ENCODE measurements around the gene KRTAP19-2.
"Not testable (repeated sequence)": the region's sequence is repeated elsewhere in the genome, so short reads cannot be mapped to it uniquely, and the experiment has no call there.

Gene KRTAP19-2, protein sequence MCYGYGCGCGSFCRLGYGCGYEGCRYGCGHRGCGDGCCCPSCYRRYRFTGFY

DNA sequence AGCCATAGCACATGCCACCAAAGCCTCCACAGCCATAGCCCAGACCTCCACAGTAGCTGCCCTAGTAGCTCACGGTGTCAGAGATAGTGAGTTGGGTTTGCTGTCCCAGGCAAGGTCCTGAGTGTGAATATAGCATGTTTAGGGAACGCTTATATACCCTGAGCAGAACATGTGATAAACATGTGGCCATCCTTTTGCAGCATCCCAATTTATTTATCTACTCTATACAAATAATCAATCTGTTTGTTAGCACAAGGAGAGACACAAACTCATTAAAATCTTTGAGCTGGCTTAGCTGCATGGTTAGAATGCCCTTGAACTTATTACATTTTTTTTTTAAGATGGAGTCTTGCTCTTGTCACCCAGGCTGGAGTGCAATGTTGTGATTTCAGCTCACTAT is at the start of gene KRTAP19-2:
Gene KRTAP19-2, minus strand, starts transcription at position 101 of the 400 bp plus-strand sequence. Its CDS starts 88 bp downstream, at position 13.
- no peak for DNase-seq

DNA sequence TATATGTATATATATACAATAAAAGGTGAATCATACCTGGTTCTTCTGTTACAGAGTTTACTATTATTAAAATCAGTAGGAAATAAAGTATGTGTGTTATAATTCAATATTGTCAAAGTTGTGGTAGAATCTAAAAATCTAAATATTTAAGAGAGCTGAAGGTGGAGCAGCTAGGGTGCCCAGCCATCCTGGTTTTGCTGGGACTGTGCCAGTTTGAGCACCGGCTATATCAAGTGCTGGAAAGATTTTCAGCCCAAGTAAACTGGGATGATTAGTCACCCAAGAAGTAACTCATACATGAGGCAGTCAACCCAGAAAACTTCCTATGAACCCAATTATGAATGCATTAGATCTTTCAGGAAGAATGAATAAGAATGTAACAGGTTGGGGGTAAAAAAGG is 31.6 kb upstream of the KRTAP19-2 start:
- DNase-seq, result no peak

DNA sequence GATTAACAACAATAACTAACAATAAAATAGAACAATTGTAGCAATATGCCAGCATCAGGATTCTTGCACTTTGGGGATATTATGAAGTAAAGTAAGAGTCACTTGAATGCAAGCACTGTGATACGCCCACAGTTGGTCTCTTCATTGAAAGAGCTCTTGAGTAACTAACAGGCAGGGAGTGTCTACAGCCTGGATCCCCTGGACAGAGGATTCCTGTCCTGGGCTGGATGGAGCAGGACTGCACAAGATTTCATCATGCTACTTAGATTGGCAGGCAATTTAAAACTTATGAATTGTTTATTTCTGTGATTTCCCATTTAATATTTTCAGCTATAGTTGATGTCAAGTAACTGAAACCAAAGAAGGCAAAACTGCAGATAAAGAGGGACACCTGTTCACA is 28.4 kb upstream of the KRTAP19-2 start:
- no peak for DNase-seq

DNA sequence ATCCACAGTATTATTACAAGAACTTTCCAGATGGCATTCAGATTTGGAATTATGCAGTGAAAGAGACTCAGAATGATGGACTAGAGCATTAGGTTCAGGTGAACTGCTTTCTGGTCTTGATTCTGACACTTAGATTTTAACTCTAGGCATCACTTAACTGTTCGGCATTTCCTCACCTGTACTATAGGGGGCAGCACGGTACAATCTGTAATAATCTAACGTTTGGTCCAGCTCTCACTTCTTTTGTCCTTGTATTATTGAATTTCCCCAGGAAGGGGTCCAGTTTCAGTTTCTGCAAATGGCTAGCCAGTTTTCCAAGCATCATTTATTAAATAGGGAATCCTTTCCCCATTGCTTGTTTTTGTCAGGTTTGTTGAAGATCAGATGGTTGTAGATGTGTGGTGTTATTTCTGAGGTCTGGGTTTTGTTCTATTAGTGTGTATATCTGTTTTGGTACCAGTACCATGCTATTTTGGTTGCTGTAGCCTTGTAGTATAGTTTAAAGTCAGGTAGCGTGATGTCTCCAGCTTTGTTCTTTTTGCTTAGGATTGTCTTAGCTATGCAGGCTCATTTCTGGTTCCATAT is 18.5 kb upstream of the KRTAP19-2 start:
- DNase-seq, result not testable (repeated sequence)

DNA sequence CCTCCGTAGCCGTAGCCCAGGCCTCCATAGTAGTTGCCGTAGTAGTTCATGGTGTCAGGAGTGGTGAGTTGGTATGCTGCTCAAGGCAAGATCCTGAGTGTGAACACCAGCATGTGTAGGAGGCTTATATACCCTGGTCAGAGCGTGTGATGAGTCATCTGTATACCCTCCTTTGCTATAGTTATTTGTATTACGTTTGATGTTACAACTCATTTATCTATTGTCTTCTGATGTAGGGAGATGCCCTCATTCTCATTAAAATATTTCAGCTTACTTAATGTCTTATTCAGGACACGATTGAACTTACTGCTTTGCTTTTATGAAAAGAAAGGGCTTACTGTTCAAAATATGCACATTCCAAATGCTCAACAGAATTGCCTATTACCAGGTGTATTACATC is 14.8 kb upstream of the KRTAP19-2 start, which contains the start of gene KRTAP19-5:
Gene KRTAP19-5, minus strand, starts transcription at position 101 of the 400 bp plus-strand sequence. Its CDS starts 51 bp downstream, at position 50.
- DNase-seq, result no peak

DNA sequence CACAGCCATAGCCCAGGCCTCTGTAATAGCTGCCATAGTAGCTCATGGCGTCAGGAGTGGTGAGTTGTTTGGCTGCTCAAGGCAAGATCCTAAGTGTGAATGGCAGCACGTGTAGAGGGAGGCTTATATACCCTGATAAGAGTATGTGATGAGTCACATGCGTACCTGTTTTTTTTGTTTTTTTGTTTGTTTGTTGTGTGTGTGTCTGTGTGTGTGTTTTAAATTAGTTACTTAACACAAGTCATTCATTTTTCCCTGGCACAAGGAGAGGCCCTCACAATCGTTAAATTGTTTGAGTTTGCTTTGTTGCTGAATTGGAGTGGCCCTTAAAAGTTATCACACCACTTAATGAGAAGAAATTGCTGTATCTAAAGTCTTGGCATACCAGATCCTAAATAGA is 9.8 kb upstream of the KRTAP19-2 start, which contains the start of gene KRTAP19-4:
Gene KRTAP19-4, minus strand, starts transcription at position 101 of the 400 bp plus-strand sequence. Its CDS starts 55 bp downstream, at position 46.
- DNase-seq, result no peak

DNA sequence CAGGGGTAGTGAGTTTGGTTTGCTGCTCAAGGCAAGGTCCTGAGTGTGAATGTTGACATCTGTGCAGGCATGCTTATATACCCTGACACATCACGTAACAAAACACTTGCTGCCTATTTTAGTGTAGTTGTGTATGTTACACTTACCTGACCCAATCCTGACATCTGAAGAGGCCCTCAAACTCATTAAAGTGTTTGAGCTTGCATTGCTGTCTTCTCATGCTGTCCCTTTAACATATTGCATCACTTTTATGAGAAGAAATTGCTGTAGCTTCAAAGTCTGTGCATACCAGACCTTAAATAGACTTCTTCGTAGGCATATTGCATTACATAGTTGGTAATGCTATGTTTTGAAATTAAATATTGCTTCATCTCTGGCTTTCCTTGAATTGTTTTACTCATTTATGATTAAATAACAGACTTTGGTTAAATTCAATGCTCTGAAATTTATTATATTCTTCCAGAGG is 4.8 kb upstream of the KRTAP19-2 start, which contains the start of gene KRTAP19-3:
Gene KRTAP19-3, minus strand, starts transcription at position 51 of the 466 bp plus-strand sequence. CDS start 56 bp downstream, outside the sequence.
- no peak for DNase-seq

DNA sequence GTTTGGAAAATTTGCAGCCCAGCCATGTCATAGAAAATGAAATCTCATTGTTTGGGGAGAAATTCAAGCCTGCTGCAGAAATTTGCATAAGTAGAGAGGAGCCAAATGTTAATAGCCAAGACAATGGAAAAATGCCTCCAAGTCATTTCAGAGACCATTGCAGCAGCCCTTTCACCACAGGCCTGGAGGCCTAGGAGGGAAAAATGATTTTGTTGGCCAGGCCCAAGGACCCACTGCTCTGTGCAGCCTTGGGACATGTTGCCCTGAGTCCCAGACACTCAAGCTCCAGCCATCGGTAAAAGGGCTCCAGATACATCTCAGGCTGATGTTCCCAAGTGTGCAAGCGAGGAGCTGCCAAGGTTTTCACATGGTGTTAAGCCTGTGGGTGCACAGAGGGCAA is 1.1 kb downstream of the KRTAP19-2 start:
- no peak for DNase-seq

DNA sequence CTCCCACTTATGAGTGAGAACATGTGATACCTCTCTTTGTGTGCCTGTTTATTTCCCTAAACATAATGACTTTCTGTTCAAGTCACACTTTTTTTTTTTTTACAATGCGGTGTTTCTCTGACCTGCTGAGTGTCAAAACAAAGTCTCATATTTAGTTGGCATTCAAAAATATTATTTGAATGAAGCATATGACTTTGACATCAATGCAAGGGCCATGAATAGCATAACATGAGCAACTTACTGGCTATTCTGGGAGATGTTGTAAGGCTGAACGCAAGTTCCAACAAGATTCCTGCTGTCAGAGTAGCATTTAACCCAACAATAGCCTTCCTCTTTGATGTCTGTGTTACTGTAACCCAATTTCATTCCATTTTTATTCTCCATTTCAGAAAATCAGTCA is 5.1 kb downstream of the KRTAP19-2 start:
- DNase-seq, result no peak

DNA sequence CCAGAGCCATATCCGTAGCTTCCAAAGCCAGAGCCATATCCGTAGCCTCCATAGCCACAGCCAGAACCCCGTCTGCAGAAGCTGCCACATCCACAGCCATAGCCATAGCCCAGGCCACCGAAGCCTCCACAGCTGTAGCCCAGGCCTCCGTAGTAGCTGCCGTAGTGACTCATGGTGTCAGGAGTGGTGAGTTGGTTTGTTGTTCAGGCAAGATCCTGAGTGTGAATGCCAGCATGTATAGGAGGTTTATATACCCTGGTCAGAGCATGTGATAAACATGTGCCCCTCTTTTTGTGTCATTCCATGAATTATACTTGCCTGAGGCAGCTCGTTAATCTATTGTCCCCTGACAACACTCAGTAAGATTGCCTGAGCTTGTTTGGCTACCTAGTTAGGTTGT is 7.1 kb downstream of the KRTAP19-2 start, which contains the start of gene KRTAP19-1:
Gene KRTAP19-1, minus strand, starts transcription at position 223 of the 400 bp plus-strand sequence. Its CDS starts 50 bp downstream, at position 173.
- DNase-seq, result no peak

DNA sequence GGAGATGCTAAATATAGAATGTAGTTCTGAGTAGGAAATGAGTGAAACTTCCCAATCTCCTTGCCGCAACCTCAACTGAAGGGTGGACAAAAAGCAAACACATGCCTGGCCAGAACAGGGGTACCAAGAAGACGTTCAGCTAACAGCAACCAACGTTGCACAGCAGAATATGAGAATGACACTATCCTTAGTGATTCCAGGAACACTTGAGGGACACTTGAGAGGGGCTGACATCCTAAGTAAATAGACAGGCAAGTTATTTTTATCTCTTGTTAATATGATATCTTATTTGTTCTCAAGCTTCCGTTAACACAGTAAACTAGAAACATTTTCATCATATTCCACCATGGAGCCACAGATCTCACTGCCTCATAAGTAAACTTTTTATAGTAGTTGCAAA is 8.0 kb downstream of the KRTAP19-2 start:
- DNase-seq, result no peak

DNA sequence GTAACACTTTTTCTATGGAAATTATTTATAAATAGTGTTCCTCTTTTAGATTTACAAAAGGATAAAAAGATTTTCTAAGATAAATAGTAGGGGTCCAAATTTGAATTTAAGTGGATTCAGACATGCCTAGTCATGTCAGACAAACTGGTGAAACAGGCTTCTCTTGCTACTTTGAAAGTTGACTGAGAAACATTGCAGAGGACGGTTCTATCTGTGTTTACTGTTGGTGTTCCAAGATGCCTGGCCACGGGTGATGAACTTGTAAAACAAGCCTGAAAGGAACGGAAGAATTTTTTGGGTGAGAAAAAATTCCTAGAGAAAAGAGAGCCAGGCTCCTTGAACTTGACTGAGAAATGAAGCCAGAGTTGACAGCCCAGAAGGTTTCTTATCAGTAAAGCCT is 9.2 kb downstream of the KRTAP19-2 start:
- no peak for DNase-seq

DNA sequence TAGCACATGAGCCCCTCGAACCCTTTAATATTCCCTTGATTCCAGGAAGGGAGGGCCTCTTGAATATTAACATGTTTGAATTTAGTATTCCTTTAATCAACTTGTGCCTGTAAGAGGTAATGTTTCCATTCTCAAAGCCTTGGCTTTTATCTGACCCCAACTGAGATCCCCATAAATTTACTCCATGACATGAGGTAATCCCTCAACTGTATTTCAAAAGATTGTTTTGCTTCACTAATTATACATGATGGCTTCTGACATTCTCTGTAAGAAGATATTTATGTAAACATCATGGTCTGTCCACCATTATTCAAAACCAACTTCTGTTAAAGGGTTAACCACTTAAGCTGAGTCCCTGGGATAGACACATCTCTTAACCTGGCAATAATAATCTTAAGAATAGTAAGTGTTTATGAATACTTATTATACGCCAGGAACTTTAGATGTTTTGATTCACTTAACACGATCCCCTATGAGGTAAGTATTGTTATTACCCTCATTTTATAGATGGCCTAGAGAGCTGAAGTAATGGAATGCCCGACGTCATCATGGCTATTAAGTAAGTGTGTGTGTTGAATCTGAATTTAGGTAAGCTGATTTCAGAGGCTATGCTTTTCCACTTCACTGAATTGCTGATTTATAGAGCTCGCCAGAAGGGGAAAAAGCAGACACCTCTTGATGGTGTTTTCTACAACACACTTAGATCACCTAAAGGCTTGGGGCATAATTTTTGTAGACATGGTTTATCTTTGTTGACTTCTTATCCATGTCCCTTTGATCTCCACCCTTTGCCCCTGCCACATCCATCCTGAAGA is 18.1 kb downstream of the KRTAP19-2 start:
- DNase-seq, result no peak

DNA sequence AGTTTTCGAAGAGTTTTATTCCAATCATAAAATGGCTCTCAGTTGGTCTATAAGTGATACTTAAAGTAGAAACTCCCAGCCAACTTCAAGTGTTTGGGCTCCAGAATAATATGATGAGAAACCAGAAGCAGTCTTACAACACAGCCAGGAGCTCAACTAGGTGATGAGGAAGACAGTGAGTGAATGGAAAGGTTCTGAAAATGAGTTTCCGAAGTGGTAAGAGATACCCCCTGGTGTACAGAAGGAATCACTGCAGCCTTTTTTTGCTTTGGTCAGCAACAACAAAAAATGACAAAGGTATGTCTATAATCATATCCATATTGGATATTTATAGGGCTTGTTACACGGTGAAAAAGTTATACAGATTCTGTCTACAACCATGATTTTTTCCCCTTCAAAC is 23.5 kb downstream of the KRTAP19-2 start:
- no peak for DNase-seq

DNA sequence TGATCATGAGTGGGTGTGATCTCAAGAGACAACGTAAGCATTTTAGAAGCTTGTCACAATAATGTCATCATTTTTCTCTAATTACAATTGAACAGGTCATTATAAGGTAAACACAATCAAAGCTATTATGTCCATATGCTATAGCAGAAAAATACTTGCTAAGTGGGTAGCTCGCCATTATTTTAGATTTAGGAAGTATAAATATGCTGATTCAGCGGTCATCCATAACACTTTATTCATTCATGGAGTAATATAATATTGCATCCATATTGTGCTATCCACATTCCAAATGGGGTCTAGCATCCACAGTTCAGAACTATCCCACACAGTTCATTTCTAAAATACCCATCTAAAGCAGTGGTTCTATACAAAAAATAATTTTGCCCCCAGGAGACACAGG is 38.7 kb downstream of the KRTAP19-2 start:
- DNase-seq, result no peak

DNA sequence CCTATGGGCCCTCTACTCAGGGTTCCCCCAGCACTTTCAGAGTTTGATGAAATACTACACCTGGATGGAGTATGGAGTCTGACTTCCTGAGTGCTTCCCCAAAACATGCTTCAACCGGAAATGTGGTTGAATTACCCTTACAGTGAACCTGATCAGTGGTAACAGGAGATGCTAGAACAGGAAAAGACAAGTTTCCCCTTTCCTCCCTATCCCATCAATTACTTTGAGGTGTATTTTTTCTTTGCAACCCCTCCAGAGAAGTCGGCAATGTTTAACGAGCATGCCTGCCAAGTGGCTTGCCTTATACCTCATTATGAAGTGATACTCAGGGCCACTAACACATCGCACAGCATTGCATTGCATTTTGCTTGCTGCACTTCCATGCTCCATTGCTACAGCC is 40.2 kb downstream of the KRTAP19-2 start:
- DNase-seq, result no peak

DNA sequence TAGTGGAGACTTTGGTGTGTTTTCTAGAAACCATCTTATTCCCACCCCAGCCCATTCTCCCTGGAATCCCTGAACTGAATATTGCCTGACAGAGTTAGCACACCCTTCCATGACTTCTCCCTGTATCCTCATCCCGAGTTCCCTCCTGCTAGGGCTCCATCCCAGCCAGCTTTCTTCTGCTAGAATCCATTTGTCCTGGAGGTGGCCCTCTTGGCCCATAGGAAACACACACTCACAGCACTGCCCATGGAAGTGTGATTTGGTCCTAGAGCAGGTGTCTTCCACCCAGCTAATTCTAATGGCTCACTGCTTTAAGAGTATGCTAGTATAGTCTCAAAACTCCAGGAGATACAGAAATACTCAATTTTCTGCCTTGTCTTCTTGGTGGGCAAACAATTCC is 43.0 kb downstream of the KRTAP19-2 start:
- DNase-seq, result no peak

DNA sequence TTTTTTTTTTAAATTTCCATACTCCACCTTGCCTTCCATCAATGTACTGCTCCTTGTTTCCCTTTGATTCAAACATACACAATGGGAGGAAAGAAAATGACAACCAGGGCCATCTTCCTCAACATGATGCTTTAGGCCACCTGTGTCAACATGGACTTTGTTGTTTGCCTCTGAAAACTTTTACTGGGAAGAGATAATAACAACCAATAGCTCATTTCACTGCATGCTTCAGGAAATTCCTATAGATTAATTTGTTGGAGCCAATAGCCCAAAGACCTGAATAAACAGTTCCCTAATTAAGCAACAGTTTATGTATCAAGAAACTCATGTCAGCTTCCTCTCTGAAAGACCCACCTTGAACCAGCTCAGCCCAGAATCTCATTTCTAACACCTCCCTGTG is 44.0 kb downstream of the KRTAP19-2 start:
- no peak for DNase-seq

DNA sequence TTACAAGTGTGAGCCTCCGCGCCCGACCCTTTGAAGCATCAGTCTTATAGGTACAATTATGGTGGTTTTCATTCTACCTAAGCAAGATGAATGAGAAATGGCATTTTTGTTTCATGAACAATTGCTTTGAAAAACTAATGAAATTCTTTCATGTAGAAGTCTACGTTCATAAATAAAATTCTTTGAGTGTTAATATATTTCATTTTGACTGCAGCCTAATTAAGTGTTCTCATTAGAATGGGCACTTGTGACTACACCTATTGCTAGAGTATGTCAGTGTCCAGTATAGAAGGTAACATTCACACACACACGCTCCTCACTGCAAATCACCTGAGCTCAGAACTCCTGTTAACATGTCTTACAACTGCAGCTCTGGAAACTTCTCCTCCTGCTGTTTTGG is 47.3 kb downstream of the KRTAP19-2 start, which contains the start of gene KRTAP15-1:
Gene KRTAP15-1, plus strand, starts transcription at position 301 of the 400 bp plus-strand sequence. Its CDS starts 53 bp downstream, at position 354.
- no peak for DNase-seq
